GM21737 (cell line): Measurements from ENCODE around the gene TPGS1.
"Not testable (repeated sequence)": the region's sequence is repeated elsewhere in the genome, so short reads cannot be mapped to it uniquely, and the experiment has no call there.

Experiments
- ATAC-seq: cut with Tn5 transposase; IDR thresholded peaks from one replicate; pipeline ENCODE4 v1.9.1; 2021; ENCODE audit warnings: mild to moderate bottlenecking, moderate library complexity; ENCODE audit not compliant: unreplicated experiment

Gene TPGS1

DNA sequence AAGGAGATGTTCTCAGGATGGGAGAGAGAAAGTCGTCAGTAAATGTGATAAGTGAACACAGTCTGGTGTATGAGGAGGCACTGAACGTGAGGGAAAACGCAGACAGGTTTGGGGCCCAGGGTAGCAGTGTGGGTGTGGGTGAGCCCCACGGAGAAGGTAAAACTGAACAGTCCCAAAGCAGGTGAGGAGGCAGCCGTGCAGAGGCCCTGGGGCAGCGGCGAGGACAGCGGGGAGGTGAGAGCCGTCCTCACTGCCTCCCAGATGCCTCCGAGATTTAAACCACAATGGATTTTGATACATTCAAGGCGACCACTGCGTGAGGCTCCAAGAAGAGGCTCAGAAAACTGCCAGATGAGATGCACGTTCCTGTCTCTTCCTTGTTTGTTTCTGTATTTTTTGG, 31.9 kb upstream of the TPGS1 start:
- no peak for ATAC-seq

DNA sequence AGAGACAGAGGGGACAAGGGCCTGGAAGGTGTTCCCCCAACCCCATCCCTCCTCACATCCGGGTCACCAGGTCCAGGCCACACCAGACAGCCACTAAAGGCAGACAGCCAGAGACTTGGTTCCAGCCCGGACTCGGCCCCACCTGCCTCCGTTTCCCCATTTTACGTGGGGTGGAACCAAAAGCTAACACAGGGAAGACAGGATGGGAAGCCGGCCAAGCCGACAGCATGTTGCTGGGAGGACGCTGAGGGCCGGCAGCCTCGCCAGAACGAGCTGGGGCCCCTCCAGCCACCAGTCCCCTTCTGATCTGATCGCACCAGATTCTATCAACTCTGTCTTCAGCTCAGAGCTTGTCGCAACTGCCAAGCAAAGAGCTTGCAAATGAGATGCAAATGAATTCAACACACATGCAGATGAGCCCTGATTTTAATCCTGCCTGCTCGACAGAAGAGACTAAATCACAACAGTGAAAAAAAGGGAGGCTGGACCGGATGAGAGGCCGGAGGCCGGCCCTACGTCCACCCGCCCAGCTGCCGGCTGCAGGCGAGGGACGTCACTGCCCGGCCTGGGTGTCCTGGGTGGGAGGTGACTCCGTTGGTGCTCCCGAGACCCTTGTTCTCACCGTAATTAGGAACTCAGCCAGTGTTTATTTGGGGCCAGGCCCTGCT, 28.9 kb upstream of the TPGS1 start:
- no peak for ATAC-seq

DNA sequence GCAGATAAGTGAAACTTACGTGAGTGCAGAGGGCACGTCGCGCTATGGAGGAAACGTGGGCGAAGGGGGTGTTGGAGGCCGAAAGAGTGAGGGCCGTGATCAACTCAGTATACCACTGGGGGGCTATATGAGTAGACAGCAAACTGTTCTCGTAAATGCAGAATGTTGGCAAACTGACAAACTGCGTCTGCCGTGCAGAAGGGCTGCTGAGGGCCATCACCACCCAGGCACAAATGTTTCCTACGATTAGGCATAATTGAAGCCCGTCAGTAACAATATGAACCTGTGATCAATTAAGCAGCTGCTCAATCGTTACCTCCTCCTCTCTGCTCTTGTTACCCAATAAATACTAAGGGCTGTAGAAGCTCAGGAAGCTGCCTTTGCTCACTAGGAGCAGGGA, 28.3 kb upstream of the TPGS1 start:
- ATAC-seq = no peak

DNA sequence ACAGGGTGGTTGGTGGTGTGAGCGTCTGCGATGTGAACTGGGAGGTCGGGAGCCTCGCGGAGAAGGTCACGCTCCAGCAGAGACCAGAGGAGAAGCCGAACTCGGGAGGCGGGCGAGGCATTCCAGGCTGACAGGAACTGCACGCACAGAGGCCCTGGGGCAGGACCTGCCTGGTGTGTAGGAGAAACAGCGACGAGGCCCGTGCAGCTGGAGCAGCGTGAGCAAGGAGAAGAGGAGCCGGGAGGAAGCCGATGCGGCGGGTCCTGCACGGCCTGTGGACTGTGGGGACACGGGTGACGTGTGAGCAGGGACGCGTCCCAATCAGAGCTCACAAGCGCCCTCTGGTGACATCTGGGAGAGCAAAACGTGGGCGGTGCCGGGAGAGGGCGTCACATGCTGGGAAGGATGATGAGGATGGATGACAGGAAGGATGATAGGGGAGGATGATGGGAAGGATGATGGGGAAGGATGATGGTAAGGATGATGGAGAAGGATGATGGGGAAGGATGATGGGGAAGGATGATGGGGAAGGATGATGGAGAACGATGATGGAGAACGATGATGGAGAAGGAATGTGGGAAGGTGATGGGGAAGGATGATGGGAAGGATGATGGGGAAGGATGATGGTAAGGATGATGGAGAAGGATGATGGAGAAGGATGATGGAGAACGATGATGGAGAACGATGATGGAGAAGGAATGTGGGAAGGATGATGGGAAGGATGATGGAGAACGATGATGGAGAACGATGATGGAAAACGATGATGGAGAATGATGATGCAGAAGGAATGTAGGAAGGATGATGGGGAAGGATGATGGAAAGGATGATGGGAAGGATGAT, 27.1 kb upstream of the TPGS1 start:
- no peak for ATAC-seq

DNA sequence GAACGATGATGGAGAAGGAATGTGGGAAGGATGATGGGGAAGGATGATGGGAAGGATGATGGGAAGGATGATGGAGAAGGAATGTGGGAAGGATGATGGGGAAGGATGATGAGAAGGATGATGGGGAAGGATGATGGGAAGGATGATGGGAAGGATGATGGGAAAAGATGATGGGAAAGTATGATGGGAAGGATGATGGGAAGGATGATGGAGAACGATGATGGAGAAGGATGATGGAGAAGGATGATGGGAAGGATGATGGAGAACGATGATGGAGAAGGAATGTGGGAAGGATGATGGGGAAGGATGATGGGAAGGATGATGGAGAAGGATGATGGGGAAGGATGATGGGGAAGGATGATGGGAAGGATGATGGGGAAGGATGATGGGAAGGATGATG, 26.2 kb upstream of the TPGS1 start:
- not testable (repeated sequence) for ATAC-seq

DNA sequence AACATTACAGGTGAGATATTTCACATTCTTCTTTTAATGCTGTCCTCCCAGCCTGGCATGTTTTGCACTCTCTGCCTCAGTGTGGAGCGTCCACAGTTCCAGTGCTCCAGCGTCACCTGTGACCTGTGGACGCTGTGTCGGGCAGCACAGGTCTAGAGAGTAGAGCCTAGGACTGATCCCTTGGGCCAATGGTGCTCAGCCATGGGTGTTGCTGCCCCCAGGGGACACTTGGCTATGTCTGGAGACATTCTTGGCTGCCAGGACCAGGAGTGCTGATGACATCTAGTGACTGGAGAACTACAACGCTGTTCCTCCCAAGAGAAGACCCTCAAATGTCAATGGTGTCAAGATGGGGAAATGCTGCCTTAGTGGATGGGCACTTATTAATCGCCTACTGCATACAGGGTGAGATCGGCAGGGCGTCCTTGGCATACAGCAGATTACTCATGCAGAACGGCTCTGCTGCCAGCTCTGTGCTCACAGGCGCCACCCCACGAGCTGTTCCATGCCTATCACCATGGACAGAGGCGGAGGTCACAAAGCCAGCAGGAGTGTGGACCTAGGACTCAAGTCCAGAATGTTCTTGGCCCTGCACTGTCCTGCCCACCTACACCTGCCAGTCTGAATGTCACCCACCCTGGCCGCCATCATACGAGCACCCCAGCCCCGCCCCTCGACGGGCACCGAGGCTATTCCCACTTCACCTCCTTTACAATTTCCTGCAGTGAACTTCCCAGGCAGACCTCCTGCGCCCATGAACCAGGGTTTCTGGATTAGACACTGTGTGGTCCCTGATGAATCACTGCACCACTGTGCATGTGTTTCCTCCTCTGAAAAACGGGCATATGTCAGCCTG, 24.9 kb upstream of the TPGS1 start:
- ATAC-seq = no peak

DNA sequence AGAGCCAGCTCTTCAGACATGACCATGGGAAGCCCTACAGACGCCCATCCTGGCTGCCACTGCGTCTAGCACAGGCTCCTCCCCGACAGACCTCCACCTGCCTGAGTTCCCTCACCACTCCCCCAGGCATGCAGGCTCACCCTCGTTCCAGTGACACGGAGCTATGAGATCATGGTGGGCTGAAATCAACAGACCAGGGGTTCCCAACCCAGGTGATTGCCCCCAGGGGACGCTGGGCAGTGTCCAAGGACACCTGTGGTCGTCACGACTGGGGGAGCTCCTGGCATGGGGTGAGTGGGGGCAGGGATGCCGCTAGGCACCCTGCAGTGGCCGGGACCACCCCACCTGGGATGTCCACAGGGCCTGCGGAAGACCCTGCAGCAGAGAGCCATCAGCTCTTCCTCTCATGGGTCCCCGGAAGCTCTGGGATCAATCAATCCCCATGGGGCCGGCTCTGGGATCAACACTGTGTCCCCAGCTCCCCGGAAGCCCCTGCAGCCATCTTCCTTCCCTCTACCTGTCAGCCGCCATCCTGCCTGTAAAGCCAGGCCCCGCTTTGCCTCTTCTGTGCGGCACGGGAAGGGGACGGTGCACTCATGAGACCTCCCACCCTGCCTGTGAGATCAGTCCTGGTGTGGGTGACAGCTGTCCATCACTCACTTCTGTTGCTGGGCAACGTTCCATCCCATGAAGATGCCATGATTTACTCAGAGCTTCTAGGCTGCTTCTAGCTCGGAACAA, 23.8 kb upstream of the TPGS1 start:
- no peak for ATAC-seq

DNA sequence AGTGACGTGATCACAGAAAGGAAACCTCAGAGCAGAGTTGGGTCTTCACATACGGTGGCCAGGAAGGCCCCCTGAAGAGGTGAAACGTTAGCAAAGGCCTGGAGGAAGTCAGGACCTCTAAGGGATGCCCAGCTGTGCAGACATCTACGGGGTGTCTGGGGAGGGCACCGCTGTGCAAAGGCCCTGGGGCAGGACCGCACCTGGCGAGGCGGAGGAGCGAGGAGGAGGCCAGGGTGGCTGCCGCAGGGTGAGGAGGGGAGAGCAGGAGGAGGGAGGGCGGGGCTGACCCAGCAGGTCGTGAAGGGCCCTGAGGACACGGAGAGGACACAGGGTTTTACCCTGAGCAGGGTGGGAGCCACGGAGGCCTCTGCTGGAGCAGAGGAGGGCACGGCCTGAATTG, 22.8 kb upstream of the TPGS1 start:
- no peak for ATAC-seq

DNA sequence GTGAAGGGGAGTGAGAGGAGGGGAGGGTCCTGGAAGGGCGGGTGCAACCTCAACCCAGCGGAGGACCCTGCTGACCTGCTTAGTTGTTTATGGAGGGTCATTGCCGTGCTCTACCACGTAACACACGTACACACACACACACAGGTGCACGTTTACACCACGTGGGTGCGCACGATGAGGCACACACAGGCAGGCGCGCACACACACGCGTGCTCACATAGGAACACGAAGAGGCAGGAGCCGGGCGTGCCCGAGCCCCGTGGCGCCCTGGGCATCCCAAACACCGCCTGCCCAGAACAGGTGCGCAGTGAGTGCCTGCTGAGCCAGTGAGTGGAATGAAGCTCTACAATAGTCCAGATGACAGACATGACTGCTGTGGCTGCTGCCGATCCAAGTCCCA, 22.2 kb upstream of the TPGS1 start:
- ATAC-seq = no peak

DNA sequence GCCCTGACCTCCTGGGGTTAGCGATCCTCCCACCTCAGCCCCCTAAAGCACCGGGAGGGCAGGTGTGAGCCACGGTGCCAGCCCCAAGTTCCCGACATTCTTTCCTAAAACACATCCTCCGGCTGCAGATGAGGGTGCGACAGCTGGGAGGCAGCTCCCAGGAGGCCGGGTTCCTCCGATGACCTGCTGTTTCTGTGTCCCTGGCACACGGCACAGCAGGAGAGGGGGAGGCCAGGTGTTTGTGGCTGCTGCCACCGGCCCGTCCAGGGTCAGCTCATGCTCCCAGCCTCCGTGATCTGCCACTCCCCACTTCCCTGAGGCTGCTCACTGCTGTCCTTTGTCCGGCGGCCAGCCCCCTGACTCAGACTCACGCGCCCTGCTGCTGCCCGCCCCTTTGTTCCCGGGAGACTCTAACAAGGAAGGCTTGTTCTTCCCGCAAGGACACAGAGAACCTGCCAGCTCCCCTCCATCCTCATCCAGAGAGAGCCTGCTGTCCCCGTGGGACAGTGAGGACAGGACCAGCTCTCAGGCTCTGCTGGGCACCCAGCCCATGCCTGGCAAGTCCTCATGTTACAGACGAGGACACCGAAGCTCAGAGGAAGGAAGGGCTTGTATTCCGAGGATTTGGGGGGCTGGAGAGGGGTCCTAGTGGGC, 21.6 kb upstream of the TPGS1 start:
- no peak for ATAC-seq

DNA sequence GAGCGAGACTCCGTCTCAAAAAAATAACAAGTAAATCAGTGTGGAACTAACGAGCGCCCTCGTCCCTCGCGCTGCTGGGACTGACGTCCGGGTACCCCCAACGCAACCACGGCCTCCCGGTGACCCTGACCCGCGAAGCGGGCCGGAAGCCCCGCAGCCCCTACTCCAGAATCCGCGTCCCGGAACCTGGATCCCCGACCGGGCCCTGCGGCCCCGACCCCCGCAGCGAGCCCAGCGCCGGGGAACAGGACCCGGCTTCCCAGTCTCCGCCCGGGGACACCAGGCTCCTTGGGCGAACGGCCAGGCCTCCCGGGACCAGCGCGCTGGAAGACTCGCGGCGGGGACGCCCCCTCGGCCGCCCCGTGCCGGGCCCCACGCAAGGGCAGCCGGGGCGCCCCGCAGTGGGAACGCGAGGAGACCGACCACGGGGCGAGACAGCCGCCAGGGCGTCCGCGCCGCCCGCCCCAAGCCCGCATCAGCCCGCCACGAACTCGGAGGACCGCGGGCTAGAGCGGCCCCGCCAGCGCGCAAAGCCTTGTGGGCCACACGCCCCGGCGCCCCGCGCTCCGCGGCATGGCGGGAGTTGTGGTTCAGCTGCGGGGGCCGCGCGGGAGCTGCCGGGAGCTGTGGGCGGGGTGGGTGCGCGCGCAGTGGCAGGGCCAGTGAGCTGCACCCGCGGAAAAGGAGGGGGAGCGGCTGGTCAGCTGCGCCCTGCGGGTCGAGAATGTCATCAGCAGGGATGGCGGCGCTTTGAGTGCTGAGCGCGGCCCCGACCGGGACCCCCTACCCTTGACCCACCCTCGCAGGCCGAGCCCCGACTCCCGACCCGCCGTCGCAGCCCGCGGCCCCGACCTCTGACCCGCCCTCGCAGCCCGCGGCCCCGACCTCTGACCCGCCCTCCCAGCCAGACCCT, 18.5 kb upstream of the TPGS1 start:
- peak; percentile 82 for ATAC-seq

DNA sequence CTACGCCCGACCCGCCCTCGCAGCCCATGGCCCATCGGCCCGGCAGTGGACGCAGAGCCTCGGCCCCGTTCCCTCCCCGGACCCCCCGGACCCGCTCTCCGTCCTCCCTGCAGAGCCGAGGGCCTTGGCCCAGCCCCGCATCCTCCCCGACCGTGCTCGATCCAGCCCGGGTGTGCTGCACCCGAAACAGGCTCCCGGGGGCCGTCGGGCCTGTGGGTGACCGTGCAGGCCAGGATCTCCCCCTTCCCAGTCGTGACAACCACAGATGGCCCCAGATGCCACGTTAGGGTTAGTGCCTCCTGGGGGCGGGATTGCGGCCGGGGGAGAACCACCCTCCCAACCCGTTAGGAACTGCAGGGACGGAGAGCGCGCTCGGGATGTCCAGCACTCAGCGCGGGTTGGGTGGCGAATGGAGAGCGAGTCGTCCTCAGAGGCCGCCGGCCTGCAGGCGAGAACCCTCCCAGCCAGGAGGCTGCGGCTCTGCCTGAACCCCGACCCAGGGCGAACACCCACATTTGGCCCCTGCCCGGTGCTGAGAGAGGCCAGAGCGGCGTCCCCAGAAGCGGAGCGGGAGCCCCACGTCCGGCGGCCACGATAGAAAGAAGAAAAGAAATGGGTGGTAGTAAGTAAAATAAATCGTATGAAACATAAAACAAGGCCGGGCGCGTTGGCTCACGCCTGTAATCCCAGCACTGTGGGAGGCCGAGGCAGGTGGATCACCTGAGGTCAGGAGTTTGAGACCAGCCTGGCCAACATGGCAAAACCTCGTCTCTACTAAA, 17.7 kb upstream of the TPGS1 start:
- no peak for ATAC-seq

DNA sequence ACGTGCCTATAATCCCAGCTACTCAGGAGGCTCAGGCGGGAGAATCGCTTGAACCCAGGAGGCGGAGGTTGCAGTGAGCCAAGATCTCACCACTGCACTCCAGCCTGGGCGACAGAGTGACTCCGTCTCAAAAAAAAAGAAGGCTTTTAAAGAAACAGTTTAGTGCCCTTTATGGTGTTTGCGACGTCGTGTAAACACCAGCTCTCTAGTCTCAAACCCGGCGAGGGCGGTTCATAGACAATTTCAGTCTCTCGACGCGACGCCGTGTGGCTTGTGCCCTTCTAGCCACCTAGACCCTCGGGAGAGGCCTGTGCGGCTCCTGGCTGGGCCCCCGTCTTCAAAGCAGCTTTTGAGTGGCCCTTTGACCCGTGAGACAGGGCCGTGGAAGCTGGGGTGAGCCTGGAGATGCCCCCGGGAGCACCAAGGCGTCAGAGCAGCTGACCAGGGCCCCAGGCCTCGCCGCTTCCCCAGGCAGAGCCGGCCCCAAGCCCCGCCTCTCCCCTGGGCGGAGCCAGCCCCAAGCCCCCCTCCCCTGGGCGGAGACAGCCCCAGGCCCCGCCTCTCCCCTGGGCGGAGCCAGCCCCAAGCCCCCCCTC, 16.1 kb upstream of the TPGS1 start:
- no peak for ATAC-seq

DNA sequence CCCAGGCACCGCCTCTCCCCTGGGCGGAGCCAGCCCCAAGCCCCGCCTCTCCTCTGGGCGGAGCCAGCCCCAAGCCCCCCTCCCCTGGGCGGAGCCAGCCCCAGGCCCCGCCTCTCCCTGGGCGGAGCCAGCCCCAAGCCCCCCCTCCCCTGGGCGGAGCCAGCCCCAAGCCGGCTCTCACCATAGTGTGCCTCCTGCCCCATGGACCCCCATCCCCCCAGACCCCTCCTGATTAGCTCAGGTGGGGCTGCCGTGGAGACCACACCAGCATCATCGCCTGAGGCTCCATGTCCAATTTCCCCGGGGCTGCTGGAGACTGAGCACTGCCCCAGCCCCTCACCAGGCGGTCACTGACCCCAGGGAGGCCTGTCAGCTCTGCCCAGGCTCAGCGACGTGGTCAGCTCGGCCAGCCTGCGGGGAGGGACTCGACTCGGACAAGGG, 15.2 kb upstream of the TPGS1 start:
- ATAC-seq = no peak

DNA sequence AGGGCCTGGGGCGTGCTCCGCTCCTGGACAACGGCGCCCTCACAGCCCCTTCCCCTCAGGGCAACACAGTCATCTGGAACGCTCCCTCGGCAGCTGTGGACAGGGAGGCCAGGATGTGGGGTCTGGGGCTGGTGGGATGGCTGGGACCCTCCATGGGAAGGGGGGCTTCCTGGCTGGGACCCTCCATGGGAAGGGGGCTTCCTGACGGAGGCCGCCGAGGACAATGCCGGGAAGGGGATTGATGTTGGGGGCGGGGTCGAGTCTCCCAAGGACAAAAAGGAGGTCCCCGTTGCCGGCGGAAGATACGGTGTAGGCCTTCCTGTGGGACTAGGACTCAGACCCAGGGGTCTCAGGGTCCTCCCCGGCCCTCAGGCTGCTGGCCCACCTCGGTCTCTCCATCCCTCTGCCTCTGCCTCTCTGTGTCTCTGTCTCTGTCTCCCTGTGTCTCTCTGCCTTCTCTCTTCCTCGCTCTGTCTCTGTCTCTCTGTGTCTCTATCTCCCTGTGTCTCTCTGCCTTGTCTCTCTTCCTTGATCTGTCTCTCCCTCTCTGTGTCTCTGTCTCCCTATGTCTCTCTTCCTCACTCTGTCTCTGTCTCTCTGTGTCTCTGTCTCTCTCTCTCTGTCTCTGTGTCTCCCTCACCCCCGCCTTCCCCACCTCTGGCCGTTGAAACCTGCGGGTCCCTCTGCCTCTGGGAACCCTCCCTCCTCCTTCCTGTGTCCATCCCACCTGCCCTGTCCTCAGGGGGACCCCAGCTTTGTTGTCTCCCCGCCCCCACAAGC, 13.7 kb upstream of the TPGS1 start:
- ATAC-seq = no peak

DNA sequence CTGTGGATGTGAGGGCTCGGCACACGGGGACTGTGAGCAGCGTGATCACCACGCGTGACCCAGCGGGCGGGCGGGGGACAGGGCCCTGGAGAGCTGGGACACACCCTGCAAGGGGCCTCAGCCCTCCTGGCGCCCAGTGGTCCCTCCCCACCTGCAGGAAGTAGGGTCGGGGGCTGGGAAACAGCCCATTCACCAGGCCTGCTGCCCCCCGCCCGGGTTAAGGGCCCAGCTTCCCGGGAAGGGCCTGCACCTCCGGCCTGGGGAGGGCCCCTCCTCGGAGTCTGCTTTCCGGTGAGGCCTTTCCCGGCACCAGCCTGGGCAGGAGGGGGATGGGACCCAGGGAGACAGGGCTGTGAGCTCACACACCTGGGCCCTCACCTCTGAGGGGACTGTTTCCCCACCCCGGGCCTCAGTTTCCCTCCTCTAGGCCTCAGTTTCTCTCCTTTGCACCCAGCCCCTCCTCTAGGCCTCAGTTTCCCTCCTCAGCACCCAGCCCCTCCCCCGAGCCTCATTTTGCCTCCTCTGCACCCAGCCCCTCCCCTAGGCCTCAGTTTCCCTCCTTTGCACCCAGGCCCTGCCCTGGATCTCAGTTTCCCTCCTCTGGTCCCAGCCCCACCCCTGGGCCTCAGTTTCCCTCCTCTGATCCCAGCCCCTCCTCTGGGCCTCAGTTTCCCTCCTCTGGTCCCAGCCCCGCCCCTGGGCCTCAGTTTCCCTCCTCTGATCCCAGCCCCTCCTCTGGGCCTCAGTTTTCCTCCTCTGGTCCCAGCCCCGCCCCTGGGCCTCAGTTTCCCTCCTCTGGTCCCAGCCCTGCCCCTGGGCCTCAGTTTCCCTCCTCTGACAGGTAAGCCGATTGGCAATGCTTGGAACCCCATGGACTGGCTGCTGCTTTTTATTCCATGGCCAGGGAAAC, 12.9 kb upstream of the TPGS1 start:
- no peak for ATAC-seq

DNA sequence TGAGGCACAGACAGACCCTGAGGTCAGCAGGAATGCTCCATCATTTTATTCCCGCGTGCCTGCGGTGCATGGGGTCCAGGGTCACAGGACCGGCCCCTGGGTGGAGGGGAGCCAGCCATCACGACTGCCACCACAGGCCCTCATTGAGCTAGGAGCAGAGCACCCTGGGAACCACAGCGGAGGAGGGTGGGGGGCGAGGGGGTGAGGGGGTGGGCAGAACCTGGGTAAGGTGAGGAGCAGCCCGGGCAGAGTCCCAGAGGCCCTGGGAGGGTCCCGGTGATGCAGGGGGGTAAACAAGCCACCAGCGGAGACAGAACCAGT, 12.3 kb upstream of the TPGS1 start:
- ATAC-seq = no peak
